ENCODE measurements around the gene SLC4A4. TPM values are rescaled to one million over a fixed set of nuclear protein-coding genes. Genes with fewer than 3 reads are reported as not detected.

SLC4A4 gene
- total and polyA plus RNA-seq, 5 donors from 2014 or later = not detected

GRCh38 chr4:71498625-71499024 lies 159.8 kb downstream of the SLC4A4 start:
- Mint-ChIP-seq H3K27me3 (no peaks in the 10 kb centered on the region), H3K4me3 (no peak overlapping the region)

GRCh38 chr4:71501992-71502391 lies 163.2 kb downstream of the SLC4A4 start:
- no peak overlapping the region for H3K4me3 ChIP-seq (ENCODE audit: low read depth, low read length)
- H3K27ac ChIP-seq (ENCODE audit: insufficient read depth, low read length, poor library complexity, severe bottlenecking) = no peak overlapping the region
- no peaks in the 10 kb centered on the region for H3K4me1 ChIP-seq (ENCODE audit: control insufficient read depth, insufficient read depth, low read length, poor library complexity, severe bottlenecking)
- H3K27me3 Mint-ChIP-seq = no peaks in the 10 kb centered on the region
- no peak overlapping the region for H3K27ac Mint-ChIP-seq
- H3K9me3 Mint-ChIP-seq = peaks cover 0 to 8% (median 1%) of the 10 kb centered on the region in 7 donors
- no peak overlapping the region for H3K4me3 Mint-ChIP-seq
- no peaks in the 10 kb centered on the region for H3K4me1 Mint-ChIP-seq
- no peak for ATAC-seq (ENCODE audit: low read depth in 2 of 2)
- no peaks in the 10 kb centered on the region for H3K9me3 ChIP-seq (ENCODE audit: control insufficient read depth in 2 of 2, low read length in 2 of 2)
- no peaks in the 10 kb centered on the region for H3K36me3 Mint-ChIP-seq
- DNase-seq = no peak
- H3K27me3 ChIP-seq (ENCODE audit: control insufficient read depth, insufficient read depth, low read length) = no peaks in the 10 kb centered on the region
- no peaks in the 10 kb centered on the region for H3K36me3 ChIP-seq (ENCODE audit: control insufficient read depth, insufficient read depth, low read length)

More at GRCh38 chr4:71498625-71499024, 159.8 kb downstream of the SLC4A4 start:
- Histone ChIP-seq H3K27me3 (ENCODE audit: control insufficient read depth, insufficient read depth, low read length) (no peaks in the 10 kb centered on the region), H3K4me3 (ENCODE audit: low read depth, low read length) (no peak overlapping the region), H3K27ac (ENCODE audit: insufficient read depth, low read length, poor library complexity, severe bottlenecking) (no peak overlapping the region), H3K4me1 (ENCODE audit: control insufficient read depth, insufficient read depth, low read length, poor library complexity, severe bottlenecking) (no peaks in the 10 kb centered on the region), H3K9me3 (ENCODE audit: control insufficient read depth in 2 of 2, low read length in 2 of 2) (no peaks in the 10 kb centered on the region), H3K36me3 (ENCODE audit: control insufficient read depth, insufficient read depth, low read length) (no peaks in the 10 kb centered on the region)
- DNase-seq (no peak), ATAC-seq (ENCODE audit: low read depth in 2 of 2) (no peak)
- peaks cover 0 to 3% (median 0%) of the 10 kb centered on the region in 7 donors for H3K9me3 Mint-ChIP-seq
- no peaks in the 10 kb centered on the region for H3K36me3 Mint-ChIP-seq
- H3K27ac Mint-ChIP-seq = no peak overlapping the region
- no peaks in the 10 kb centered on the region for H3K4me1 Mint-ChIP-seq

DNA sequence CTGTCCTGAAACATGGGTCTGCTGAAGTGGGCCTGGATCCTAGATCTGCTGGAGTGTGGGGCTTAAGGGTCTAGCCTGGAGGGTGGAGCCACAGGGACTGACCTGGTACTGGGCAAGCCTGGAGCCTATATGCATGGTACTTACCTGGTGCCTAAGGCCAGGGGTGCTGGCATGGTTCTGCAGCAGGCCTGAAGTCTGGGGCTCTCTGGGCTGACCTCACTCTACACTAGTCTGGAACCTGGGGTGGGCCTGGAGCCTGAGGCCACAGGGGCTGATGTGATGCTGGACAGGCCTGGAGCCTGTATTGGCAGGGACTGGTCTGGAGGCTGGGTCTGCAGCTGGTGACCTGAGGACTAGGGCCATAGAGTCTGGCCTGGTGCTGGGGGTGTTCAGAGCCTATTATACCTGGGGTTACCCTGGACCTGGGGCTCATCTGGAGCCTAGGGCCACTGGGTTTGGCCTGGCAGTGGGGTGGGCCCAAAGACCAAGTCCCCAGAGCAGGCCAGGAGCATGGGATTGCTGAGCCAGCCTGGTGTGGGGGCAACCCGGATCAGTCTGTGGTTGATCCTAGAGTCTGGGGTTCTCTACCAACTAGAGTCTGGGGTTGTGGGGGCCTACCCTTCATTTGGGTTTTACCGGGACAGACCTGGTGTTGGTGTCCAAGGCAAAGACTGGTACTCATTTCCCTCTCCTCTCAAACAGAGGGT lies 179.6 kb downstream of the SLC4A4 start:
- Mint-ChIP-seq H3K27ac (no peak overlapping the region), H3K27me3 (no peaks in the 10 kb centered on the region), H3K4me1 (no peaks in the 10 kb centered on the region), H3K9me3 (peaks cover 0 to 8% (median 2%) of the 10 kb centered on the region in 7 donors), H3K4me3 (no peak overlapping the region), H3K36me3 (no peaks in the 10 kb centered on the region)
- DNase-seq (no peak), ATAC-seq (ENCODE audit: low read depth in 2 of 2) (no peak)
- H3K27me3 ChIP-seq (ENCODE audit: control insufficient read depth, insufficient read depth, low read length) = no peaks in the 10 kb centered on the region
- H3K9me3 ChIP-seq (ENCODE audit: control insufficient read depth in 2 of 2, low read length in 2 of 2) = peaks cover 0 to 2% of the 10 kb centered on the region in 2 experiments
- H3K4me1 ChIP-seq (ENCODE audit: control insufficient read depth, insufficient read depth, low read length, poor library complexity, severe bottlenecking) = no peaks in the 10 kb centered on the region
- no peak overlapping the region for H3K4me3 ChIP-seq (ENCODE audit: low read depth, low read length)
- no peak overlapping the region for H3K27ac ChIP-seq (ENCODE audit: insufficient read depth, low read length, poor library complexity, severe bottlenecking)
- H3K36me3 ChIP-seq (ENCODE audit: control insufficient read depth, insufficient read depth, low read length) = no peaks in the 10 kb centered on the region

DNA sequence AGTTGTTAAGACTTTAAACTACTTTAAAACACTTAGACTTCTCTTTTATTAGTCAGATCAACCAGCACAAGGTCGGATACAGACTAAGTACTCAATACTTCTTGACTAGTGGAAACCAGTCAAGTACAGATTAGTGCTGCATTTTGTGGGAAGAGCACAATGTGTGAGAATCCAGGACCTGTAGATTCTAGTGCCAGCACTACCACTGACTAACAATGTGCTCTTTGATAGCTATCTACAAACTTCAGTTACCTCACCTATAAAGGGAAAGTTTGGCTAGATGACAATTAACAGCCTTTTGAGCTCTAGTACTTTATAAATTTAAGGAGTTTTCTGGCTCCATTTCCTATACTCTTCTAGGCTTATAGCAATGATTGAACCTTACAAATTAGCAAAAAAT lies 181.5 kb downstream of the SLC4A4 start:
- no peaks in the 10 kb centered on the region for H3K27me3 ChIP-seq (ENCODE audit: control insufficient read depth, insufficient read depth, low read length)
- no peaks in the 10 kb centered on the region for H3K36me3 Mint-ChIP-seq
- H3K9me3 ChIP-seq (ENCODE audit: control insufficient read depth in 2 of 2, low read length in 2 of 2) = peaks cover 0 to 2% of the 10 kb centered on the region in 2 experiments
- H3K4me1 ChIP-seq (ENCODE audit: control insufficient read depth, insufficient read depth, low read length, poor library complexity, severe bottlenecking) = no peaks in the 10 kb centered on the region
- no peaks in the 10 kb centered on the region for H3K36me3 ChIP-seq (ENCODE audit: control insufficient read depth, insufficient read depth, low read length)
- H3K4me3 Mint-ChIP-seq = no peak overlapping the region
- ATAC-seq (ENCODE audit: low read depth in 2 of 2) = no peak
- H3K9me3 Mint-ChIP-seq = peaks cover 0 to 5% (median 2%) of the 10 kb centered on the region in 7 donors
- no peak overlapping the region for H3K27ac Mint-ChIP-seq
- H3K27me3 Mint-ChIP-seq = no peaks in the 10 kb centered on the region
- DNase-seq = no peak
- H3K4me1 Mint-ChIP-seq = no peaks in the 10 kb centered on the region
- H3K4me3 ChIP-seq (ENCODE audit: low read depth, low read length) = no peak overlapping the region
- H3K27ac ChIP-seq (ENCODE audit: insufficient read depth, low read length, poor library complexity, severe bottlenecking) = no peak overlapping the region

GRCh38 chr4:71520850-71521249 lies 182.0 kb downstream of the SLC4A4 start:
- DNase-seq = no peak
- H3K4me1 Mint-ChIP-seq = no peaks in the 10 kb centered on the region
- H3K27ac ChIP-seq (ENCODE audit: insufficient read depth, low read length, poor library complexity, severe bottlenecking) = no peak overlapping the region
- H3K27me3 Mint-ChIP-seq = no peaks in the 10 kb centered on the region
- H3K4me3 Mint-ChIP-seq = no peak overlapping the region
- no peaks in the 10 kb centered on the region for H3K4me1 ChIP-seq (ENCODE audit: control insufficient read depth, insufficient read depth, low read length, poor library complexity, severe bottlenecking)
- no peak overlapping the region for H3K4me3 ChIP-seq (ENCODE audit: low read depth, low read length)
- H3K36me3 ChIP-seq (ENCODE audit: control insufficient read depth, insufficient read depth, low read length) = no peaks in the 10 kb centered on the region
- peaks cover 0 to 2% of the 10 kb centered on the region in 2 experiments for H3K9me3 ChIP-seq (ENCODE audit: control insufficient read depth in 2 of 2, low read length in 2 of 2)
- H3K27me3 ChIP-seq (ENCODE audit: control insufficient read depth, insufficient read depth, low read length) = no peaks in the 10 kb centered on the region
- H3K36me3 Mint-ChIP-seq = no peaks in the 10 kb centered on the region
- no peak for ATAC-seq (ENCODE audit: low read depth in 2 of 2)
- peaks cover 0 to 2% (median 1%) of the 10 kb centered on the region in 7 donors for H3K9me3 Mint-ChIP-seq
- no peak overlapping the region for H3K27ac Mint-ChIP-seq

GRCh38 chr4:71524756-71525155 lies 185.9 kb downstream of the SLC4A4 start:
- H3K27me3 ChIP-seq (ENCODE audit: control insufficient read depth, insufficient read depth, low read length) = no peaks in the 10 kb centered on the region
- no peaks in the 10 kb centered on the region for H3K4me1 Mint-ChIP-seq
- DNase-seq = no peak
- no peaks in the 10 kb centered on the region for H3K36me3 Mint-ChIP-seq
- H3K4me3 Mint-ChIP-seq = no peak overlapping the region
- no peaks in the 10 kb centered on the region for H3K27me3 Mint-ChIP-seq
- no peaks in the 10 kb centered on the region for H3K4me1 ChIP-seq (ENCODE audit: control insufficient read depth, insufficient read depth, low read length, poor library complexity, severe bottlenecking)
- no peaks in the 10 kb centered on the region for H3K9me3 ChIP-seq (ENCODE audit: control insufficient read depth in 2 of 2, low read length in 2 of 2)
- no peak overlapping the region for H3K27ac Mint-ChIP-seq
- no peaks in the 10 kb centered on the region for H3K36me3 ChIP-seq (ENCODE audit: control insufficient read depth, insufficient read depth, low read length)
- no peak overlapping the region for H3K4me3 ChIP-seq (ENCODE audit: low read depth, low read length)
- ATAC-seq (ENCODE audit: low read depth in 2 of 2) = no peak
- H3K27ac ChIP-seq (ENCODE audit: insufficient read depth, low read length, poor library complexity, severe bottlenecking) = no peak overlapping the region
- H3K9me3 Mint-ChIP-seq = peaks cover 0 to 4% (median 0%) of the 10 kb centered on the region in 7 donors

- no peaks in the 10 kb centered on the region for H3K27me3 ChIP-seq (ENCODE audit: control insufficient read depth, insufficient read depth, low read length)
- no peak overlapping the region for H3K4me3 ChIP-seq (ENCODE audit: low read depth, low read length)
- no peak overlapping the region for H3K27ac ChIP-seq (ENCODE audit: insufficient read depth, low read length, poor library complexity, severe bottlenecking)
- Mint-ChIP-seq H3K9me3 (peaks cover 0 to 6% (median 0%) of the 10 kb centered on the region in 7 donors), H3K27me3 (no peaks in the 10 kb centered on the region), H3K4me3 (no peak overlapping the region), H3K27ac (no peak overlapping the region), H3K36me3 (no peaks in the 10 kb centered on the region), H3K4me1 (no peaks in the 10 kb centered on the region)
- H3K4me1 ChIP-seq (ENCODE audit: control insufficient read depth, insufficient read depth, low read length, poor library complexity, severe bottlenecking) = no peaks in the 10 kb centered on the region
- no peak for DNase-seq
- no peaks in the 10 kb centered on the region for H3K36me3 ChIP-seq (ENCODE audit: control insufficient read depth, insufficient read depth, low read length)
- no peak for ATAC-seq (ENCODE audit: low read depth in 2 of 2)
- no peaks in the 10 kb centered on the region for H3K9me3 ChIP-seq (ENCODE audit: control insufficient read depth in 2 of 2, low read length in 2 of 2)
Observed at GRCh38 chr4:71526637-71527406, 188.0 kb downstream of the SLC4A4 start.
